GM18907 (cell line): Measurements from ENCODE around the gene TREML4.

Experiments
- ATAC-seq: cut with Tn5 transposase; IDR thresholded peaks from one replicate; pipeline ENCODE4 v1.9.1; 2021; ENCODE audit warnings: mild to moderate bottlenecking, moderate library complexity; ENCODE audit not compliant: unreplicated experiment

The TREML4 gene

DNA sequence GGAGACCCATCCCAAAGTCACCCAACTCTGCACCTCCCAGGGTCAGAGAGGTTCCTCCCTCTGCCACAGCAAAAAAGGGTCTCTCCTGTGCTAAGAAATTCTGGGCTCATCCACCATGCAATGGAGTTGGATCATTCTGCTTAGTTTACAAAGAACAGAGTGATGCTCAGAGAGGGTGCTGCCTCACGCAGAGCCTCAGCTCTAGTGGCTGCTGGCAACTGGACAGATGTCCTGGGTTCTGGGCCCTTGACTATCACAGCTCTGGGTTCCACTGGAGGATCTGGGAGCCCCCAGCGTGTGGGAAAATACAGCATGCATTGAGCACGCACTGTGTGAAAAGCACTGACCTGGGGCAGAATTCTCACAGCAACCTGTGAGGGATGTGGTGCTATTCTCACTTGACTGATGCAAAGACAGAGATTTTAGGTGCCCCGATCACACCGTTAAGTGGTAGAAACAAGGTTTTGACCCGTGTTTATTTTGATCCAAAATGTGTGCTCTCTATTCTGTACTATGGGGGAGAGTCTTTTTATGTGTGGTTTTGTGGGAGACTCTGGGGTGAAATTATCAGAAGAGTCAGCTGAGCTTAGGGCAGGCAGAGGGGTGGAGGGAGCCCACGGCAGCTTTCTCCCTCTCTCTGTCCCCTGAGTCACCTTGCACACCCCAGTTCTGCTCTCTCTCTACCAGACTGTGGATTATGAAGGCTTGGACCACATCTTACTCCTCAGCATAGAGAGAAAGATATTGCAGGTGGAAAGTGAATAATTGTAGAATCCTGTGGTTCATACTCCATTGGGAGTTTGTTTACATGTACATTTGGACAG is 19.9 kb downstream of the TREML4 start:
- no peak for ATAC-seq

DNA sequence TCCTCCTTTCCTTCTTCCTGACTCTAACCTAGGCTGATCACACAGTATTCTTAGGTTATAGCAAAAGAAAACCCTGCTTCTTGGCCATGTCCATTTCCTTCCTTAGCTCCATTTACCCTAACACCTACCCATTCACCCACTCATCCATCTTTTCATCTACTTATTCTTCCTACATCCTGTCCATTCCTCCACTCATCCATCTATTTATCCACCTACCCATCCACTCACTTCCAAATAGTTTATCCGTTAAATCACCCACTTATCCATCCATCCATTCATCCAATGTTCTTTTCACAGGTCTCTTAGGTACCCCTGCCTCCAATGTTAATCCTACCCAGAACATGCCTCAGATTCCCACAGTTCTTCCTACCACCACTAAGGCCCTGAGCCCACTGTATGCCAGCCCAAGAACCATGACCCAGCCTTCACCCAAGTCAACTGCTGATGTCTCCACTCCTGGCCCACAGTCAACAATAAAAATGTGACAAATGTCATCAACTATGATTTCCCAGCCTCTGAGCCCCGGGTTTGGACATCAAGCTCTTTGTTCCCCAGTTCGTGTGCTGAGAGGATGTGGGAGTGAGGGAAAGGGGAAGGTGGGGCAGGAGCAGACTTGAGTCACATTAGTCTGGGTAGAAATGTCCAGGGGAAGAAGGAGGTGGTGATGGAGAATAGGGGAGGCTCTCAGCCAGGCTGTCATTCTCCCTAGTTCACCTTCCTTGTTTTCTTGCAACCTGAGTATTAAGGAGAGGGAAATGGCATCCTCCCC is 24.4 kb downstream of the TREML4 start:
- ATAC-seq = no peak

DNA sequence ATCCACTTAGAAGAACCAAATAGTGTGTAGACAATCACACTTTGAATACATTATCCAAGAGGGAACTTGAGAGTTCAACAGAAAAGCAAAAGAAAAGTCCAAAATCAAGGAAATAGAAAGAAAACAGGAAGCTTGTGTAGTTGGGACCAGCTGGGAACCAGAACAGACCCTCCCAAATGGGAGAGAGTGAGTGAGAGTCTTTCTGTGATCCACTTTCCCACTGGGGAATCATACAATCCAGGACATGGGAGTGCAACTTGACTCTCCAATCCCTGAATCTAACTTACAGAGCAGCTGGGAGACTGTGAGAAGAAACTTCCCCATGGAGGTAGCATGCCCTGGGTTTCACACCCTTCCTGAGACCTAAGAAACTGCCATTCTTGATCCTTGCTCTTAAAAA is 27.0 kb downstream of the TREML4 start:
- ATAC-seq = no peak

DNA sequence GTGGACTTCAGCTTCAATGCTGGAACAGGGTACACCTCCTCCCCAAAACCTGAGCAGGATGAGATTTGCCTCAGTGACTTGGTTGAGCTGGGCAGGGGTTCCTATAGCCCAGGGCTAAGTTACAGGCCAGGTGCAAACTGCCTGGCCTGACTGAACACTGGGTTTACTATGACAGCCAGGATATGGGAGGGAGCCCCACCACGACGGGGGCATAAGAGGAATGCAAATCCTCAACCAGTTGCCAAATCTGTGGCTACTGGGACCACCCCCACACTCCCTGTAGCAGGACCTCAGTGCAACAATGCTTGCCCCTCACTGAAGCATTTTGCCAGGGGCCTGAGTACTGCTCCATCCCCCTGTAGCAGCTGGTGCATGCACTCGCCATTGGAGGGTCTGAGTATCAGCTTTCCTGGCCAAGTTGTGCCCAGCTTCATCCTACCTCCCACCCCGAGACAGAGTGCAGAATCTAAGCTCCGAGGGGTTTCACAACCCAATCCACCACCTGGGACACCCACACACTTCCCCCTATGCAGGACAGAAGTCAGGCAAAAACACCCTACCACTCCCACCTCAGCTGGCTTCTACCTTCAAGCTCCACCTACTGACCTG is 27.6 kb downstream of the TREML4 start:
- ATAC-seq = no peak

DNA sequence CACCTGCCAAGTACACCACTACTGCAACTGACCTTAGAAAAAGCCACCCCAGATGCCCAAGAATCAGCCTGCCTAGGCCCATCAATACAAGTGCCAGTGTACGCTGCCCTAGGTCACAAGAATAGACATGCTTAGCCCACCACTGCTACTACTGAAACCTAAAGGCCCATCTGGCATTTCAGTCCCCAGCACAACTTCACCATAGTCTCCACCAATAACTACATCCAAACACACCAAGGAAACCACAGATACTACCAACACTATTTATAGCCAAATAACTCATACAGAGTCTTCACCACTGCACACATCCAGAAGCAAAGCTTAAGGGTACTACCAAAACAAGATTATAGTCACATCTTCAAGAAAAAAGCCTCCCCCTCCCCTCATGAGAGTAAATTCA is 28.2 kb downstream of the TREML4 start:
- ATAC-seq = no peak

DNA sequence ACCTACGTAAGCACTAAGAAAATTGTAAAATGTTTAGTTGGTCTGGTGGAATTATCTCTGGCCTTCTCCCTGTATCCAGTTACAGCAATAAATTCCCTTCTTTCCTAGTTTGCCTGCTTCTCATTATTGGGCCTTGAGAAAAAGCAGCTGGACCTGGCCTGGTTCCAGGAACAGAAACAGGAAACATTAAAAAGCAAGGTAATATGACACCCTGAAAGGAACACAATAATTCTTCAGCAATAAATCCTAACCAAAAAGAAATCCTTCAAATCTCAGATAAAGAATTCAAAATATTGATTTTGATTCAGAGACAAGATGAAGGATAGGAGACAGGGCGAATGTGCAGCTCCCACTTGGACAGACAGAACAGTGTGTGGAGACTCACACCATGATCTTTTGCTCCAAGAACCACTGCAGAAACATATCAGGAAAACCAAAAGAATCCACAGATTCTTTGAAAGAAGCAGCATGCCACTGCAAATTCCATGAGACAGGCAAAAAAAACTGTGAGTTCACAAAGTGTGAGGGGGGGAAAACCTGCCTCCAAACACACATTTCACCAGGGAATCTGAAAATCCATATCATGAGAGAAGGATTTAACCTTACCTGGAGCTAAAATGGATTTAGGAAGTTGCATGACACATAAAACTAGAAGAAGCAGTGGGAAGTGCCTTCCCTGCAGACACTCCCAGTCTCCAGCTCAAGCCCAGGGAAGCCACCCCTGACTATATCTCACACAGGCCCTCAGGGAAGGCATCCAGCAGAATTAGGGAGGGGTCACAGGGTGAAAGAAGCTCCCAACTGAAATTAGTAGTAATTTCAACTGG is 29.4 kb downstream of the TREML4 start:
- no peak for ATAC-seq

DNA sequence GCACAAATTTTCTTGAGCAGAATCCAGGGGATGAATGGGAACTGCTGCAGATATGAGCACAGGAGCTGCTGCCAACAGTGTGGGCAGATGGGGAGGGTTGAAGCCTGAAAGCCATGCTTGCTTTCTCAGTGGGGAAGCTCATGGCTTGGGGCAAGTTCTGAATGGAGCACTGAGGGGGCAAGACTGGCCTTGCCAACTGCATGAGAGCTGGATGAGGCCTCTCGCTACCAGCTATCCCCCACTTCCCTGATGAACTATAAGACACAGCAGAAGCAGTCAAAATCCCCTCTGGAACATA is 30.0 kb downstream of the TREML4 start:
- ATAC-seq = no peak

DNA sequence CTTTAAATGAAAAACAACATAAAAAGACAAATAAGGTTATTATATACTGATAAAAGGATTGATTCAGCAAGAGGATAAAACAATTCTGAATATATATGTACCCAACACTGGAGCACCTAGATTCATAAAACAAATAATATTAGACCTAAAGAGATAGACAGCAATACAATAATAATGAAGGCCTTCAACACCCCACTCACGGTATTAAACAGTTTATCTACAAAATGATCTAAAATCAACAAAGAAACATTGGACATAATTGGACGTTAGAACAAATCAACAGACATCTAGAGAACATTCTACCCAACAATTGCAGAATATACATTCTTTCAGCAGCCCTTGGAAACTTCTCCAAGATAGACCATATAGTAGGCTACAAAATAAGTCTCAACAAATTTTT is 34.3 kb downstream of the TREML4 start:
- ATAC-seq = no peak

DNA sequence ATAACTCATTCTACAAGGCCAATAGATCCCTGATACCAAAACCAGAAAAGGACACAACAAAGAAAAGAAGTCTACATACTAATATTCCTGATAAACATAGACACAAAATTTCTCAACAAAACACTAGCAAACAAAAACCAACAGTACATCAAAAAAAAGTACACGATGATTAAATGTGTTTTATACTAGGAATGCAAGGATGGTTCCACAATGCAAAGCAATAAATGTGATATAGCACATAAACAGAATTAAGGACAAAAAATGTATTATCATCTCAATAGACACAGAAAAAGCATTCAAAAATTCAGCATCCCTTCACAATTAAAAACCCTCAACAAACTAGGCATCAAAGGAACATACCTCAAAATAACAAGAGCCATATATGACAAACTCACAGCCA is 35.1 kb downstream of the TREML4 start:
- ATAC-seq = no peak

DNA sequence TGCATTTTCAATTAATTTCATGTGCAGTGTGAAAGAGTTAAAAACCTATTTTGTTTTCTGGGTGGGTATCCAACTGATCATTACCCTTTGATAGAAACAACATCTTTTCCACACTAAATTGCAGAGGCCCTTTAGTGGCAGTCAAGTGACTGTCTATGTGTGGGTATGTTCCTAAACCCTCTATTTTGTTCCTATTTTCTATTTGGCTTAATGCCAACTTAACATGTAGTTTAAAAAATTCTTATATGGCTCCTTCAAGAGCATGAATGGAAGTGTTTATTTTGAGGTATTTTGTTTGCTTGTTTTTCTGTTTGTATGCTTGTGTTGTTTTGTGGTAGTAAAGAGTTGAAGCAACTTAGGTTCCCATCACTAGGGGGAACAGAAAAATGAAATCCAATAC is 38.4 kb downstream of the TREML4 start:
- no peak for ATAC-seq

DNA sequence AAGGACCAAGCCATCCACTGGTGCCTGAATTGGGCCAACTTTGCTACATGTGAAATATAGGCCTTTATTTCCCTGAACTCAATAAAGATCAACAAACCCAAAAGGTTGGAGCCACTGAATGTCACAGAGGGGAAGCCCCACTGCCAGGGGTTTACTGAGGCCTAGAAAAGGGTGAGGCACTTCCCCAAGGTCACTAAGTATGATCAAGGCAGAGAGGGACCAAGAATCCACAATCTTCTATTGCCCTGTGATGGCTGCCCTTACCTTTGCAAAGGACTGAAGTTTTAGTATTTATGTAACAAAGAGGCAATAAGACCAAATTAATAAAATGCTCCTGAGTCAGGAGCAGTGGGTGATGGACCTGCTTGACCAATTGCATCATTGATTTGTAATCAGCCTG is 40.3 kb downstream of the TREML4 start:
- no peak for ATAC-seq

DNA sequence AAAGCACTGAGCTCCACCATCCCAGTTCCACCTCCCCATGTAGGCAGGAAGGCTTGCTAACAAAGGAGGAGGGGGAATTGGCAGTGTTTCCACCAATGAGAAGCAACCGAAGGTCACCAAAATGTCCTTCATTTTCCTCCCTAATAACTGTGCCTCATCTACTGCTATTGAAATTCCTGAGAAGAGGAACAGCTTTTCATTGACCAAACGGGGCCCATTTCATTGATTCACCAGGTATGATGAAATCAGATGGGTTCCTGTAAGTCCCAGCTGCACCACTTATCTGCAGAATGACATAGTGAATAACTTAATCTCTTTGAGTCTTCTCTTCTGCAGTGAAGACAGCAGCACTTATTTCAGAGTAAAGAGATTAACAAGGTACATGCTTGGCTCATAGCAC is 41.0 kb downstream of the TREML4 start:
- no peak for ATAC-seq

DNA sequence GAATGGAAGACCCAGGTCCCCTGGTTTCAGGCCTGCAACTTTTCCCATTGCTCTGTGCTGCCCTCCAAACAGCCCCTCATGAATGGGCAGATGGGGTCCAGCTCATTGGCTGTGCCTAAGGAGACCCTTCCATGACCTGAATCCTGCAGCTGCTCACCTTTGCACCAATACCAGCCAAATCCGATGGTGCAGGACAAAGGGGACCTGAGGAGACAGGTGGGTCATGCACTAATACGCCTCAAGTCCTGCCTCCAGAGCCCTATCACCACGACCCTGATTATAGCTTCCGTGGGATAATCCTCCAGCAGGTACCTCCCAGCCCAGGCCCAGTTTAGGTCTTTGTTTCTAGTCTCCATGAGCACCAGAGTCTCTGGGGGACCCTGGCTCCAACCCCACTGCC is 41.6 kb downstream of the TREML4 start:
- no peak for ATAC-seq

DNA sequence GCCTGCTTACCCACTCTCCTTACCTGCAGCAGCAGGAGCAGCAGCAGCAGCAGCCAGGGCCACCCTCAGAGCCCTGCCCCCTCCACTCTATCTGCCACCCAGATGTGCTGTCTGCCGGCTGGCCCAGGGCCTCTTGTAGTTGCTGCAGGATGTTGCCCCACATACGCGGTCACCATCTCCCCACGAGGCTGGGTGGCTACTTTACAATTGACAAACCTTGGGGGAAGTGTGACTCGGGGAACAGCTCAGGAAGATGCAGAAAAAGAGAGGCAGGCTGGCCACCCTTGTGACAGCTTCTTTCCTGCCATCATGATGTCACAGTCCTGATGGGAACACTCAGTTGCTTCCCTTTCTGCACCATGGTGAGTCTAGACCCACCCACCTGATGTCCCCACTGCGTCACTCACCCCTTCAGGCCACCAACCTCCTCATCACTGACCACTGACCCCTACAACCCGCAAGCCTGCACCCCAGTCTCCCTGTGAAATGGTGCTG is 43.8 kb downstream of the TREML4 start:
- no peak for ATAC-seq

DNA sequence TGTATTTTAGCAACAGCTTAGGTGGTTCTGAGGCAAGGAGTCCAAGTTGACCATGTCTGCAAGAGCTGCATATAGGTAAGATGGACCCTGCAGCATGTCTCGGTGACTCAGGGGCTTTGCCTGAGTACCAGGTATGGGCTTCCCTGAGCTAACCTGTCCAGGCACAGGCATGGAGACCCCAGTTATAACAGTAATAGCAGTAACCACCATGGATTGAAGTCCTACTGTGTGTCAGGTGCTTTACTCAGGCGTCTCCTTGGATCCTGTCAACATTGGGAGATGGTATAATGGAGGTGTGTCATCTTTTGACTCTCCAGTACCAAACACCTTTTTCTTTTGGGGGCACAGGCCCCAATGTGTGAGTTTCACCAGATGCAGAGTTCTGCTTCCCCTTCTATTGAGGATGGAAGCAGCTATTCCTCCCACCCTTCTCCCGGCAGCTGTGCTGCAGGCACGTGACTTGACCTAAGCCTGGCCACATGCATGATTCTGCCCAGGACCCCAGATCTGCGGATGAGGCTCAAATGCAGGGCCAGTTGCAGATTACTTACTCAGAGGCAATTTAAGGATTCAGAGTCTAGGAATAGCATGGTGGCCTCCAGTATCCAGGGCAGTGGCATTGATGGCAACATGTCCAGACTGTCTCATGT is 44.6 kb downstream of the TREML4 start:
- ATAC-seq = no peak

DNA sequence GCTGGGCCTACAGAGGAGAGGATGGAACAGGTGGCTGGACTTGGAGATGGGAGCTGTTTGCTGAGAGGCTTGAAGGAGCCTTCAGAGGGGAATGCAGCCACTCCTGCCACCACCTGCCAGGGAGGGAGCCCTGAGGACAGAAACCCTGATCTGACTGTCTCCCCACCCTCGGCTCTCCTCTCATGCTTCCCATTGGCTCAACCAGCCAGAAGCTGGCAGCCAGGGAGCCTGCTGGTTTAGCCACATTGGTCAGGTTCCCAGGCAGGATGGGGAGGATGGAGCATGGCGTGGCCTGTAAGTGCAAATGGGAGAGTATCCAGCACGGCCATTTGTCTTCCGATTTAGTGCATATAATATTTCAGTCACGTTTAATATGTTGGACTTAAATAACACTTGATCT is 45.6 kb downstream of the TREML4 start:
- no peak for ATAC-seq

DNA sequence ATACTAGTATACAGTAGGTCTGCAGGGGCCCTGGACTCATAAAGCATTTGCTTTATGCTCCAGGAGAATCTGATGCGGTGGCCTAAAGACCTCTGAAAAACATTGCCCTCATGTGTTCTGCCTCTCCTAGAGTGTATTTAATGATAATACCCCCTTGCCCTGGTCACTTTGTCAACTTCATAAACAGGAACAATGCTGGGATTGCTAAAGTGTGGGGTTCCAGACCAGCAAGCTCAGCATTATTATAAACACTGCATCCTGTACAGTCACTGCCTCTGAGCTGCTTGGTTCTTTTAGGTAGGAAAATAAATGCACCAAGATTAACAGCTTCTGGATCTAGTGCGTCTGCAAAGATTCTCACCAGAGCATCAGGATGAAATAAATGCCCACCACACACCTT is 46.1 kb downstream of the TREML4 start:
- ATAC-seq = no peak

DNA sequence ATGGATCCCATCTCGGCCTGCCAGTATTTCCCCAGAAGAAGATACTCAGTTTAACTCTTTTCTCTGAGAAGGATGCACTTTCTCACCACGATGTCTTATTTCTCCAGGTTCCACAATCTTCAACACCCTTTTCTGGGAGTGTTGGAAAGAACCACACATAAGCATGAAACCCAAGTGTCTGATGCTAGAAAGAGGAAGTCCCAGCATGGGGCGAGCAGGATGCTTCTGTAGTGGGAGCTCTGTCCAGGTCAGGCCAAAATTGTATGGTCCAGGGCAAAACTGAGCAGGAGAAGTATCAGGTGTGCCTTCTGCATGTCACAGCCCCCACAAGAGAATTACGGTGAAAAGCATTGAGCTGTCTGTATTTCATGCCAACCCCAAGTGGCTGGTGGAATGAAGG is 47.3 kb downstream of the TREML4 start:
- ATAC-seq = no peak

DNA sequence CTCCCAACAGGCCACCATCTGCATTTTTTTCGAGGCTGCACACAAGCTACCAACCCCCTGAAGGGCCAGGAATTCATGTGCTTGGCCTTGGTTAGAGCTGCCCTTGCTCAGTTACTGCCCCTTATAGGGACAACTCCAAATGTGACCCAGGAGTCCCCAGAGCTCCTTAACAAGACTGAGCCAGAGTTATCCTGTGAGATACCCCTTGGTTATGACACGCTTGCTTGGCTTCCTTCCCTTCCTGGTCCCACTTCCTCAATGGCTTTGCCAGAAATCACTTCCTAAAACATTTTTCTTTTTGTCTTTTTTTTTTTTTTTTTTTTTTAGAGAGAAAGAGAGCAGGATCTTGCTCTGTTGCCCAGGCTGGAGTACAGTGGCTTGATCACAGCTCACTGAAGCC is 49.5 kb downstream of the TREML4 start:
- ATAC-seq = no peak

DNA sequence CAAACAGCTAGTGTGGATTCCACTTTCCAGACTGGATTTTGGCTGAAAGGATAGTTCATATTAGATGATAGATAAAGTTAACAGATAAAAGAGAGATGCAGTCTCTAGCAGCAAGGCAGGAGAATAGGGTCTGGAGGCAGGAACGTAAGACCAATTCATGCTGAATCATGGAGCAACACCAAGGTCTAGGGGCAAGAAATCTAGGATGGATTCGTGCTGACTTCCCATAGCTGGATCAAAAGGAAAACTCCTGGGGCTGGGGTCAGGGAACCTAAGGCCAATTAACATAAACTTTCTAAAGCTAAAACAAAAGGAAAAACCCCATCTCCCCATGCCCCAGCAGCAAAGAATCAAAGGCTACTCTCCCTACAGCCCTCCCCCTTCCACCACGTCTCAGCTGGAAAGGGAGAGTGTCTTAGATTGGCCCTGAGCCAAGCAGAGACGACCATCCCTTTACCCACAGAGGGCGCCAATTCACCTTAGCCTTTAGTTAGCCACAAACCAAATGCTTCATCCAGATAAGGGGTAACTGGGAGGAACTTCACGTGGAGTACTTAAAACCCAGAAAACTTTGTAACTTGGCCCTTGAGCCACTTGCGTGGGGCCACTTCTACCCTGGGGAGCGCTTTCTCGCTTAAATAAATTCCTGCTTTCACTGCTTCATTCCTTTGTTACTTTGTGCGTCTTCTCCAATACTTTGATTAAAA is 50.7 kb downstream of the TREML4 start:
- ATAC-seq = no peak
